NCI-H510A treated with DMSO at 0.1 percent for 48 hours (cell line): ENCODE data around the gene CHERP.

Experiments
- DNase-seq: peaks from one replicate; lab custom pipeline; 2025; lab: John Stamatoyannopoulos, UW

The CHERP gene

GRCh38 chr19:16542045-16542909 lies at the start of gene CHERP:
Gene CHERP (minus strand): TSS chr19:16542437. CDS start chr19:16542378, 59 bp downstream.
- DNase-seq, result peak; percentile 88

GRCh38 chr19:16590876-16591802 lies 48.9 kb upstream of the CHERP start:
- DNase-seq, result no peak

GRCh38 chr19:16589917-16590316 lies 47.7 kb upstream of the CHERP start:
- DNase-seq, result peak; percentile 32

- DNase-seq, result no peak
Observed at GRCh38 chr19:16588824-16589577, 46.8 kb upstream of the CHERP start.

GRCh38 chr19:16587833-16588823 lies 45.9 kb upstream of the CHERP start:
- DNase-seq, result peak; percentile 82

GRCh38 chr19:16586991-16587832 lies 45.0 kb upstream of the CHERP start:
- peak; percentile 19 for DNase-seq

GRCh38 chr19:16586477-16586871 lies 44.2 kb upstream of the CHERP start:
- no peak for DNase-seq

- DNase-seq, result no peak
Observed at GRCh38 chr19:16585808-16586476, 43.7 kb upstream of the CHERP start.

- DNase-seq, result no peak
Observed at GRCh38 chr19:16585094-16585801, 43.0 kb upstream of the CHERP start.

- peak; percentile 62 for DNase-seq
Observed at GRCh38 chr19:16584248-16585093, 42.2 kb upstream of the CHERP start.

- DNase-seq, result no peak
Observed at GRCh38 chr19:16582486-16583261, 40.4 kb upstream of the CHERP start.

- no peak for DNase-seq
Observed at GRCh38 chr19:16581971-16582343, 39.7 kb upstream of the CHERP start.

- DNase-seq, result no peak
Observed at GRCh38 chr19:16581145-16581970, 39.1 kb upstream of the CHERP start.

- no peak for DNase-seq
Observed at GRCh38 chr19:16579381-16579780, 37.1 kb upstream of the CHERP start.

GRCh38 chr19:16577531-16577985 lies 35.3 kb upstream of the CHERP start:
- DNase-seq, result no peak
